ENCODE results near the gene IL12RB2. TPM values are rescaled to one million over a fixed set of nuclear protein-coding genes. Genes with fewer than 3 reads are reported as not detected.

IL12RB2 gene
- polyA plus RNA-seq, 3 donors = not detected

DNA sequence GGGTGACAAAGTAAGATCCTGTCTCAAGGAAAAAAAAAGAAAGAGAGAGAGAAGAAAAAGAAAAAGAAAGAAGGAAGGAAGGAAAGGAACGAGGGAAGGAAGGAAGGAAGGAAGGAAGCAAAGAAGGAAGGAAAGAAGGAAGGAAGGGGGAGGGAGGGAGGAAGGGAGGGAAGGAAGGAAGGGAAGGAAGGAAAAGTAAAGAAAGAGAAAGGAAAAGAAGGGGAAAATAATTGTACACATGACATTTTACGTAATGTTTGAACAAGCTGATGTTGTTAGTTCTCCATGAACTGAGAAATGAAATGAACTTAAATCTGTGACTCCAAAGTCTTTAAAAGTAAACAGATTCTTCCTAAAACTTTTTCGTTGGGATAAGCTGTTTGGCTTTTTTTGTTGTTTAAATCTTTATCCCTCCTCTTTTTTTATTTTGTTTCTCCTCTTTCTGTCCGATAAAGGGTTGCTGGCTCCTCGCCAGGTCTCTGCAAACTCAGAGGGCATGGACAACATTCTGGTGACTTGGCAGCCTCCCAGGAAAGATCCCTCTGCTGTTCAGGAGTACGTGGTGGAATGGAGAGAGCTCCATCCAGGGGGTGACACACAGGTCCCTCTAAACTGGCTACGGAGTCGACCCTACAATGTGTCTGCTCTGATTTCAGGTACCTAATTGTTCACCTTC lies 59.8 kb downstream of the IL12RB2 start:
- Mint-ChIP-seq H3K27me3 (ENCODE audit: low read depth in 3 of 3) (peaks cover 0 to 3% (median 0%) of the 10 kb centered on the region in 3 donors), H3K4me1 (no peaks in the 10 kb centered on the region), H3K27ac (peak overlapping the region in 1 of 7 donors; percentile 70), H3K9me3 (peaks cover 0 to 8% (median 0%) of the 10 kb centered on the region in 7 donors), H3K36me3 (no peaks in the 10 kb centered on the region), H3K4me3 (no peak overlapping the region)
- Histone ChIP-seq H3K36me3 (replicated peaks in 1 of 2; ENCODE audit: control insufficient read depth in 1 of 2, insufficient read depth in 2 of 2, low read length in 2 of 2) (no peaks in the 10 kb centered on the region), H2AFZ (ENCODE audit: insufficient read depth, low read depth, low read length, poor library complexity, severe bottlenecking) (no peak overlapping the region), H3K4me1 (ENCODE audit: control insufficient read depth in 1 of 2, insufficient read depth in 2 of 2, low read length in 2 of 2) (no peaks in the 10 kb centered on the region), H3K27me3 (ENCODE audit: control insufficient read depth in 2 of 2, insufficient read depth in 2 of 2, low read length in 2 of 2) (no peaks in the 10 kb centered on the region), H4K20me1 (ENCODE audit: insufficient read depth, low read length) (no peaks in the 10 kb centered on the region), H3K9me3 (replicated peaks in 1 of 2; ENCODE audit: control insufficient read depth in 1 of 2, insufficient read depth in 1 of 2, low read length in 2 of 2) (no peaks in the 10 kb centered on the region), H3K27ac (ENCODE audit: low read depth in 1 of 2, low read length in 2 of 2) (no peak overlapping the region), H3K4me3 (replicated peaks in 1 of 3; ENCODE audit: low read depth in 2 of 3, low read length in 3 of 3) (no peak overlapping the region), H3K9ac (ENCODE audit: insufficient read depth, low read length, poor library complexity, severe bottlenecking) (no peak overlapping the region), H3K4me2 (replicated peaks; ENCODE audit: extremely low read depth, low read length, poor library complexity, severe bottlenecking) (no peak overlapping the region), H3K79me2 (ENCODE audit: insufficient read depth, low read length) (no peaks in the 10 kb centered on the region)
- 78% methylated on average over 3 of the region's 8 CpGs for WGBS (ENCODE audit: insufficient coverage)
- intact Hi-C loops (cut with micrococcal nuclease) = no loop called here
- TF ChIP-seq, protein P1, sequence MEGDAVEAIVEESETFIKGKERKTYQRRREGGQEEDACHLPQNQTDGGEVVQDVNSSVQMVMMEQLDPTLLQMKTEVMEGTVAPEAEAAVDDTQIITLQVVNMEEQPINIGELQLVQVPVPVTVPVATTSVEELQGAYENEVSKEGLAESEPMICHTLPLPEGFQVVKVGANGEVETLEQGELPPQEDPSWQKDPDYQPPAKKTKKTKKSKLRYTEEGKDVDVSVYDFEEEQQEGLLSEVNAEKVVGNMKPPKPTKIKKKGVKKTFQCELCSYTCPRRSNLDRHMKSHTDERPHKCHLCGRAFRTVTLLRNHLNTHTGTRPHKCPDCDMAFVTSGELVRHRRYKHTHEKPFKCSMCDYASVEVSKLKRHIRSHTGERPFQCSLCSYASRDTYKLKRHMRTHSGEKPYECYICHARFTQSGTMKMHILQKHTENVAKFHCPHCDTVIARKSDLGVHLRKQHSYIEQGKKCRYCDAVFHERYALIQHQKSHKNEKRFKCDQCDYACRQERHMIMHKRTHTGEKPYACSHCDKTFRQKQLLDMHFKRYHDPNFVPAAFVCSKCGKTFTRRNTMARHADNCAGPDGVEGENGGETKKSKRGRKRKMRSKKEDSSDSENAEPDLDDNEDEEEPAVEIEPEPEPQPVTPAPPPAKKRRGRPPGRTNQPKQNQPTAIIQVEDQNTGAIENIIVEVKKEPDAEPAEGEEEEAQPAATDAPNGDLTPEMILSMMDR (IDR thresholded peaks at IDR 0.05) = no peak
- DNase-seq = no peak

DNA sequence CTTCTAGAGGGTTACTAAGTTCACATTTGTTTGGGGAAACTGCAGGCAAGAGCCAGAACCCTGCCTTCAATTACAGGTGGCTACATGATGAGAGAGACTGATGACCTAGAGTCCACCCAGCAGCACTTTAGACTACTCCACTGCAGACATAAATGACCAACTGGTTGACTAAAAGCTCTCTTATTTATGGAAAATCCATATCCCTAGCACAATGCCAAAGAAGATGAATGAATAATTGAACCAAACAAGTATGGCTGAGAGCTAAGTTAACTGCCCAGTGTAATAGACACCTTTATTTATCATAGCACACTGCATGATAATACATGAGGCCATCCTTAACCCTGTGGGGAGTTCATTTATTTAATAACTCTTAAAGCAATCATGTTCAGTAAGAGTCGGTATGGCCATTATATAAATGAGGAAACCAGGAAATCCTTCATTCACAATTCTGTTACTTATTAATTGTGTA lies 60.4 kb downstream of the IL12RB2 start:
- no peak overlapping the region for H3K27ac ChIP-seq (ENCODE audit: low read depth in 1 of 2, low read length in 2 of 2)
- intact Hi-C loops (cut with micrococcal nuclease) = no loop called here
- peak overlapping the region in 1 of 7 donors; percentile 70 for H3K27ac Mint-ChIP-seq
- H3K9me3 ChIP-seq (replicated peaks in 1 of 2; ENCODE audit: control insufficient read depth in 1 of 2, insufficient read depth in 1 of 2, low read length in 2 of 2) = no peaks in the 10 kb centered on the region
- WGBS (ENCODE audit: insufficient coverage) = no CpG with 5 or more reads among the region's 1 CpG
- no peak overlapping the region for H3K4me2 ChIP-seq (replicated peaks; ENCODE audit: extremely low read depth, low read length, poor library complexity, severe bottlenecking)
- H3K36me3 Mint-ChIP-seq = no peaks in the 10 kb centered on the region
- H3K4me1 Mint-ChIP-seq = no peaks in the 10 kb centered on the region
- H3K9ac ChIP-seq (ENCODE audit: insufficient read depth, low read length, poor library complexity, severe bottlenecking) = no peak overlapping the region
- H3K27me3 Mint-ChIP-seq (ENCODE audit: low read depth in 3 of 3) = peaks cover 0 to 3% (median 0%) of the 10 kb centered on the region in 3 donors
- no peaks in the 10 kb centered on the region for H3K79me2 ChIP-seq (ENCODE audit: insufficient read depth, low read length)
- H2AFZ ChIP-seq (ENCODE audit: insufficient read depth, low read depth, low read length, poor library complexity, severe bottlenecking) = no peak overlapping the region
- no peaks in the 10 kb centered on the region for H3K36me3 ChIP-seq (replicated peaks in 1 of 2; ENCODE audit: control insufficient read depth in 1 of 2, insufficient read depth in 2 of 2, low read length in 2 of 2)
- no peaks in the 10 kb centered on the region for H3K4me1 ChIP-seq (ENCODE audit: control insufficient read depth in 1 of 2, insufficient read depth in 2 of 2, low read length in 2 of 2)
- peaks cover 0 to 8% (median 0%) of the 10 kb centered on the region in 7 donors for H3K9me3 Mint-ChIP-seq
- no peak for DNase-seq
- no peak overlapping the region for H3K4me3 Mint-ChIP-seq
- TF ChIP-seq, protein P1 (IDR thresholded peaks at IDR 0.05) = no peak
- no peaks in the 10 kb centered on the region for H3K27me3 ChIP-seq (ENCODE audit: control insufficient read depth in 2 of 2, insufficient read depth in 2 of 2, low read length in 2 of 2)
- H3K4me3 ChIP-seq (replicated peaks in 1 of 3; ENCODE audit: low read depth in 2 of 3, low read length in 3 of 3) = no peak overlapping the region
- H4K20me1 ChIP-seq (ENCODE audit: insufficient read depth, low read length) = no peaks in the 10 kb centered on the region
